Stimulated activated CD8-positive, alpha-beta memory T cell treated with anti-CD3 and anti-CD28 coated beads, Interleukin-15, amount 100 ng/mL, for 48 hours (primary cell): ENCODE measurements around the gene C2CD5.
"Not testable (repeated sequence)": the region's sequence is repeated elsewhere in the genome, so short reads cannot be mapped to it uniquely, and the experiment has no call there.

Experiments
- DNase-seq, 2 donors: peaks; one replicate each; pipeline ENCODE4 v3.0.0-alpha.2; 2020; ENCODE audit warnings: low read depth in 2 of 2

The C2CD5 gene

GRCh38 chr12:22536346-22536945 is 7.9 kb downstream of the C2CD5 start:
- no peak for DNase-seq

- DNase-seq = no peak
These were observed 8.9 kb downstream of the C2CD5 start for GRCh38 chr12:22535478-22535877.

- DNase-seq = no peak
These were observed 9.3 kb downstream of the C2CD5 start for GRCh38 chr12:22535038-22535437.

- no peak for DNase-seq
These were observed 11.2 kb downstream of the C2CD5 start for GRCh38 chr12:22533155-22533554.

GRCh38 chr12:22532317-22532716 is 12.0 kb downstream of the C2CD5 start:
- DNase-seq = no peak

- no peak for DNase-seq
These were observed 13.1 kb downstream of the C2CD5 start for GRCh38 chr12:22531205-22531604.

- DNase-seq = no peak
These were observed 14.9 kb downstream of the C2CD5 start for GRCh38 chr12:22529281-22530060.

GRCh38 chr12:22527999-22528398 is 16.3 kb downstream of the C2CD5 start:
- DNase-seq = no peak

GRCh38 chr12:22526836-22527235 is 17.5 kb downstream of the C2CD5 start:
- DNase-seq = no peak

- DNase-seq = no peak
These were observed 18.9 kb downstream of the C2CD5 start for GRCh38 chr12:22525426-22525825.

GRCh38 chr12:22518998-22519397 is 25.3 kb downstream of the C2CD5 start:
- DNase-seq = no peak

- DNase-seq = no peak
These were observed 26.2 kb downstream of the C2CD5 start for GRCh38 chr12:22518060-22518719.

- no peak for DNase-seq
These were observed 29.5 kb downstream of the C2CD5 start for GRCh38 chr12:22514875-22515274.

- DNase-seq = no peak
These were observed 38.5 kb downstream of the C2CD5 start for GRCh38 chr12:22505826-22506225.

GRCh38 chr12:22500100-22500499 is 44.2 kb downstream of the C2CD5 start:
- DNase-seq = no peak

GRCh38 chr12:22499445-22499844 is 44.9 kb downstream of the C2CD5 start:
- no peak for DNase-seq

- no peak for DNase-seq
These were observed 50.0 kb downstream of the C2CD5 start for GRCh38 chr12:22494319-22494718.

GRCh38 chr12:22491034-22491433 is 53.3 kb downstream of the C2CD5 start:
- no peak for DNase-seq

- DNase-seq = no peak
These were observed 55.9 kb downstream of the C2CD5 start for GRCh38 chr12:22488478-22488877.

- not testable (repeated sequence) for DNase-seq
These were observed 56.7 kb downstream of the C2CD5 start for GRCh38 chr12:22487683-22488082.

GRCh38 chr12:22481547-22482104 is 62.7 kb downstream of the C2CD5 start:
- DNase-seq = no peak

- not testable (repeated sequence) for DNase-seq
These were observed 63.5 kb downstream of the C2CD5 start for GRCh38 chr12:22480814-22481213.

GRCh38 chr12:22480016-22480415 is 64.3 kb downstream of the C2CD5 start:
- DNase-seq = no peak
